H9 (cell line): ENCODE data around the gene DSEL. TPM values are rescaled to one million over a fixed set of nuclear protein-coding genes. Genes with fewer than 3 reads are reported as not detected.

Experiments used
- DNase-seq: peaks from one replicate; pipeline ENCODE4 v3.0.0-alpha.2; 2017
- H2AFZ ChIP-seq: one replicate; pipeline ENCODE4 v1.6.1; 2013; ENCODE audit warnings: mild to moderate bottlenecking, low read length, control low read depth, moderate library complexity
- H2AK5ac ChIP-seq: 2 replicates; pipeline ENCODE4 v1.6.1; 2013; ENCODE audit warnings: low read length, control low read depth, mixed read lengths; ENCODE audit not compliant: insufficient read length
- H2BK120ac ChIP-seq: one replicate; pipeline ENCODE4 v1.6.1; 2013; ENCODE audit warnings: low read depth, mild to moderate bottlenecking, low read length, control low read depth, inconsistent platforms; ENCODE audit not compliant: poor library complexity, severe bottlenecking
- H2BK12ac ChIP-seq: 2 replicates; pipeline ENCODE4 v1.6.1; 2013; ENCODE audit warnings: low read length, control low read depth, mixed read lengths, low read depth; ENCODE audit not compliant: insufficient read length
- H2BK15ac ChIP-seq: 2 replicates; pipeline ENCODE4 v1.6.1; 2013; ENCODE audit warnings: low read depth, low read length, control low read depth
- H2BK20ac ChIP-seq: one replicate; pipeline ENCODE4 v1.6.1; 2013; ENCODE audit warnings: low read depth, mild to moderate bottlenecking, low read length, control low read depth, inconsistent platforms; ENCODE audit not compliant: poor library complexity, severe bottlenecking
- H2BK5ac ChIP-seq: 2 replicates; pipeline ENCODE4 v1.6.1; 2013; ENCODE audit warnings: low read length, control low read depth, mixed read lengths; ENCODE audit not compliant: insufficient read length
- H3K14ac ChIP-seq: 2 replicates; pipeline ENCODE4 v1.6.1; 2013; ENCODE audit warnings: low read length, control low read depth; ENCODE audit not compliant: insufficient read depth
- H3K18ac ChIP-seq: 2 replicates; pipeline ENCODE4 v1.6.1; 2013; ENCODE audit warnings: low read depth, mild to moderate bottlenecking, mixed read lengths, low read length, control low read depth; ENCODE audit not compliant: insufficient read length
- H3K23ac ChIP-seq: 2 replicates; pipeline ENCODE4 v1.6.1; 2013; ENCODE audit warnings: low read length, control low read depth, mixed read lengths, low read depth; ENCODE audit not compliant: insufficient read length
- H3K23me2 ChIP-seq: 2 replicates; pipeline ENCODE4 v1.6.1; 2013; ENCODE audit warnings: low read depth, mild to moderate bottlenecking, mixed read lengths, low read length, control low read depth; ENCODE audit not compliant: insufficient read length, poor library complexity, severe bottlenecking
- H3K27ac ChIP-seq: 2 replicates; pipeline ENCODE4 v1.5.1; 2013; ENCODE audit warnings: low read length, control low read depth, mixed read lengths, low read depth; ENCODE audit not compliant: insufficient read length
- H3K27me3 ChIP-seq: 2 replicates; pipeline ENCODE4 v1.6.1; 2013; ENCODE audit warnings: low read length, control low read depth, inconsistent platforms; ENCODE audit not compliant: insufficient read depth
- H3K4ac ChIP-seq: 2 replicates; pipeline ENCODE4 v1.6.1; 2013; ENCODE audit warnings: low read depth, mild to moderate bottlenecking, control low read depth, inconsistent platforms, low read length, moderate library complexity
- H3K4me1 ChIP-seq: 2 replicates; pipeline ENCODE4 v1.6.1; 2013; ENCODE audit warnings: low read length, control low read depth, inconsistent platforms; ENCODE audit not compliant: insufficient read depth
- H3K4me2 ChIP-seq: 2 replicates; pipeline ENCODE4 v1.6.1; 2013; ENCODE audit warnings: low read length, control low read depth, mixed read lengths; ENCODE audit not compliant: insufficient read length, insufficient read depth
- H3K56ac ChIP-seq: 2 replicates; pipeline ENCODE4 v1.6.1; 2013; ENCODE audit warnings: low read depth, mild to moderate bottlenecking, mixed read lengths, low read length, control low read depth; ENCODE audit not compliant: insufficient read length
- H3K79me1 ChIP-seq: 2 replicates; pipeline ENCODE4 v1.6.1; 2013; ENCODE audit warnings: low read depth, mild to moderate bottlenecking, moderate library complexity, low read length, control low read depth, inconsistent platforms; ENCODE audit not compliant: insufficient read depth, poor library complexity, severe bottlenecking
- H3K79me2 ChIP-seq: 2 replicates; pipeline ENCODE4 v1.6.1; 2013; ENCODE audit warnings: low read length, control low read depth, inconsistent platforms; ENCODE audit not compliant: insufficient read depth
- H3K9ac ChIP-seq: 2 replicates; pipeline ENCODE4 v1.6.1; 2013; ENCODE audit warnings: low read length, control low read depth, mixed read lengths; ENCODE audit not compliant: insufficient read length; ENCODE audit errors: extremely low read depth
- H3K9me3 ChIP-seq: one replicate; pipeline ENCODE4 v1.6.1; 2013; ENCODE audit warnings: low read depth, low read length, inconsistent platforms; ENCODE audit not compliant: control insufficient read depth
- H3T11ph ChIP-seq: one replicate; pipeline ENCODE4 v1.6.1; 2013; ENCODE audit warnings: mild to moderate bottlenecking, low read length, control low read depth, inconsistent platforms
- H4K20me1 ChIP-seq: one replicate; pipeline ENCODE4 v1.6.1; 2013; ENCODE audit not compliant: control insufficient read depth, insufficient read length, insufficient read depth
- H4K5ac ChIP-seq: 2 replicates; pipeline ENCODE4 v1.6.1; 2013; ENCODE audit warnings: low read depth, mild to moderate bottlenecking, mixed read lengths, low read length, control low read depth; ENCODE audit not compliant: insufficient read length
- H4K8ac ChIP-seq: replicated peaks from 2 replicates; pipeline ENCODE4 v1.6.1; 2013; ENCODE audit warnings: low read length, control low read depth, mixed read lengths, low read depth; ENCODE audit not compliant: insufficient read length
- H4K91ac ChIP-seq: 2 replicates; pipeline ENCODE4 v1.6.1; 2013; ENCODE audit warnings: low read depth, mild to moderate bottlenecking, moderate library complexity, mixed read lengths, low read length, control low read depth; ENCODE audit not compliant: insufficient read length
- H3K27ac Mint-ChIP-seq, 3 experiments: 2 replicates in 2 of 3; 3 replicates in 1 of 3; pipeline ENCODE4 v1.8.0; 2020 to 2021; ENCODE audit warnings: mixed read lengths in 3 of 3, mild to moderate bottlenecking in 1 of 3, moderate library complexity in 1 of 3
- H3K27me3 Mint-ChIP-seq: 2 replicates; pipeline ENCODE4 v1.8.0; 2021; ENCODE audit warnings: low read depth, mild to moderate bottlenecking, moderate library complexity, mixed read lengths
- H3K36me3 Mint-ChIP-seq, 3 experiments: 2 replicates in 2 of 3; 3 replicates in 1 of 3; pipeline ENCODE4 v1.8.0; 2020 to 2021; ENCODE audit warnings: low read depth in 3 of 3, mixed read lengths in 3 of 3; ENCODE audit not compliant: insufficient read depth in 1 of 3
- H3K4me1 Mint-ChIP-seq, 2 experiments: 2 replicates each; pipeline ENCODE4 v1.8.0; 2020; ENCODE audit warnings: mixed read lengths in 2 of 2
- H3K4me3 Mint-ChIP-seq, 2 experiments: 2 replicates in 1 of 2; 3 replicates in 1 of 2; pipeline ENCODE4 v1.8.0; 2020 to 2021; ENCODE audit warnings: mild to moderate bottlenecking in 2 of 2, mixed read lengths in 2 of 2, moderate library complexity in 1 of 2
- H3K9me3 Mint-ChIP-seq, 2 experiments: 2 replicates in 1 of 2; 3 replicates in 1 of 2; pipeline ENCODE4 v1.8.0; 2020; ENCODE audit warnings: mild to moderate bottlenecking in 2 of 2, mixed read lengths in 2 of 2, moderate library complexity in 1 of 2
- CTCF ChIP-seq: fragments of 200-600 bp; sonication (generic); conservative IDR thresholded peaks from 3 replicates; pipeline ENCODE4 v1.8.0; 2021; ENCODE audit warnings: antibody characterized with exemption, mild to moderate bottlenecking
- WGBS: extraction: QIAGEN DNeasy Blood & Tissue Kit; methylation state at CpG from one replicate; pipeline ENCODE4 v1.1.7; 2013; ENCODE audit warnings: missing lambda C conversion rate, low lambda C conversion rate, mixed read lengths; ENCODE audit not compliant: insufficient read length; ENCODE audit errors: extremely low coverage; 5-methylcytosine and 5-hydroxymethylcytosine counted together
- long read RNA-seq: library from polyadenylated mRNA; unstranded; transcript quantifications from one replicate; pipeline ENCODE4 v2.0.0, GENCODE V29; 2020
- total RNA-seq: library from RNA; stranded (reverse); gene quantifications from 2 replicates; pipeline ENCODE4 v1.2.1, GENCODE V29; 2021

DSEL gene
- 5.3 and 6.0 TPM in 2 replicates for total RNA-seq
- long read RNA-seq, full-length matches to known transcripts = 6 of 8 reads
- long read RNA-seq, partial matches to known transcripts = 0 of 8 reads
- long read RNA-seq, other reads (novel, unspliced or antisense) = 2 of 8 reads

- Histone ChIP-seq H3K18ac (peak within 1 kb of the TSS; percentile 29), H4K8ac (no peak within 1 kb of the TSS), H3K79me2 (peaks cover 17% of the 10 kb centered on the region; the same call in 1 of the 2 replicates), H3K9me3 (no peaks in the 10 kb centered on the region), H4K91ac (no peak within 1 kb of the TSS), H2BK20ac (no peak within 1 kb of the TSS), H2AFZ (peak within 1 kb of the TSS; percentile 76), H2BK15ac (no peak within 1 kb of the TSS), H2AK5ac (no peak within 1 kb of the TSS), H3K4ac (no peak within 1 kb of the TSS), H3K9ac (peak within 1 kb of the TSS; percentile 60), H2BK5ac (no peak within 1 kb of the TSS), H3K27ac (no peak within 1 kb of the TSS), H4K5ac (no peak within 1 kb of the TSS), H3K23me2 (peaks cover 4% of the 10 kb centered on the region), H2BK120ac (no peak within 1 kb of the TSS), H3K4me2 (peak within 1 kb of the TSS; percentile 77), H3K14ac (peak within 1 kb of the TSS; percentile 32; the same call in 1 of the 2 replicates), H2BK12ac (no peak within 1 kb of the TSS), H3K23ac (no peak within 1 kb of the TSS), H3T11ph (no peak within 1 kb of the TSS), H4K20me1 (no peaks in the 10 kb centered on the region), H3K4me1 (peaks cover 2% of the 10 kb centered on the region; the same call in 1 of the 2 replicates), H3K27me3 (no peaks in the 10 kb centered on the region), H3K79me1 (no peaks in the 10 kb centered on the region), H3K56ac (no peak within 1 kb of the TSS)
- peaks cover 5 to 12% (median 9%) of the 10 kb centered on the region in 3 experiments for H3K36me3 Mint-ChIP-seq
- peak; percentile 98 for DNase-seq
- peaks cover 5% of the 10 kb centered on the region for H3K27me3 Mint-ChIP-seq
- H3K27ac Mint-ChIP-seq = peak within 1 kb of the TSS; percentile 91 to 97 (median 92); a peak in 6 of 7 replicates
- WGBS = no CpG with 5 or more reads among the region's 79 CpGs
- peaks cover 28 to 36% of the 10 kb centered on the region in 2 experiments for H3K4me1 Mint-ChIP-seq
- no peaks in the 10 kb centered on the region for H3K9me3 Mint-ChIP-seq
- H3K4me3 Mint-ChIP-seq = peak within 1 kb of the TSS; percentile 85 to 98
- TF ChIP-seq CTCF = no peak
These were observed at the start of gene DSEL for GRCh38 chr18:67516539-67517443. Gene DSEL (minus strand): TSS chr18:67516720. CDS start chr18:67514608, 2,112 bp downstream.
